Measurements from ENCODE around the gene DPYSL4.

The DPYSL4 gene

GRCh38 chr10:132242103-132242840 is 55.5 kb downstream of the DPYSL4 start:
- ChIA-PET CTCF (no interaction called here), POLR2A (interaction anchor here (0.6 kb wide), 1 partner anchor 21 kb away, joined by 4 read pairs; no protein-coding TSS in a partner anchor)
- TF ChIP-seq, protein P1, sequence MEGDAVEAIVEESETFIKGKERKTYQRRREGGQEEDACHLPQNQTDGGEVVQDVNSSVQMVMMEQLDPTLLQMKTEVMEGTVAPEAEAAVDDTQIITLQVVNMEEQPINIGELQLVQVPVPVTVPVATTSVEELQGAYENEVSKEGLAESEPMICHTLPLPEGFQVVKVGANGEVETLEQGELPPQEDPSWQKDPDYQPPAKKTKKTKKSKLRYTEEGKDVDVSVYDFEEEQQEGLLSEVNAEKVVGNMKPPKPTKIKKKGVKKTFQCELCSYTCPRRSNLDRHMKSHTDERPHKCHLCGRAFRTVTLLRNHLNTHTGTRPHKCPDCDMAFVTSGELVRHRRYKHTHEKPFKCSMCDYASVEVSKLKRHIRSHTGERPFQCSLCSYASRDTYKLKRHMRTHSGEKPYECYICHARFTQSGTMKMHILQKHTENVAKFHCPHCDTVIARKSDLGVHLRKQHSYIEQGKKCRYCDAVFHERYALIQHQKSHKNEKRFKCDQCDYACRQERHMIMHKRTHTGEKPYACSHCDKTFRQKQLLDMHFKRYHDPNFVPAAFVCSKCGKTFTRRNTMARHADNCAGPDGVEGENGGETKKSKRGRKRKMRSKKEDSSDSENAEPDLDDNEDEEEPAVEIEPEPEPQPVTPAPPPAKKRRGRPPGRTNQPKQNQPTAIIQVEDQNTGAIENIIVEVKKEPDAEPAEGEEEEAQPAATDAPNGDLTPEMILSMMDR (IDR thresholded peaks at IDR 0.05; ENCODE audit: control extremely low read depth, extremely low read depth, low read depth, missing control alignments) = no peak
- no peak for DNase-seq (ENCODE audit: extremely low spot score)

- TF ChIP-seq, protein P1 (IDR thresholded peaks at IDR 0.05; ENCODE audit: control extremely low read depth, extremely low read depth, low read depth, missing control alignments) = no peak
- POLR2A ChIA-PET = no interaction called here
- no peak for DNase-seq (ENCODE audit: extremely low spot score)
- CTCF ChIA-PET = no interaction called here
These were observed 56.4 kb downstream of the DPYSL4 start for GRCh38 chr10:132243141-132243540.

GRCh38 chr10:132243626-132244025 is 56.9 kb downstream of the DPYSL4 start:
- TF ChIP-seq, protein P1 (IDR thresholded peaks at IDR 0.05; ENCODE audit: control extremely low read depth, extremely low read depth, low read depth, missing control alignments) = no peak
- no peak for DNase-seq (ENCODE audit: extremely low spot score)
- ChIA-PET POLR2A (no interaction called here), CTCF (no interaction called here)

DNA sequence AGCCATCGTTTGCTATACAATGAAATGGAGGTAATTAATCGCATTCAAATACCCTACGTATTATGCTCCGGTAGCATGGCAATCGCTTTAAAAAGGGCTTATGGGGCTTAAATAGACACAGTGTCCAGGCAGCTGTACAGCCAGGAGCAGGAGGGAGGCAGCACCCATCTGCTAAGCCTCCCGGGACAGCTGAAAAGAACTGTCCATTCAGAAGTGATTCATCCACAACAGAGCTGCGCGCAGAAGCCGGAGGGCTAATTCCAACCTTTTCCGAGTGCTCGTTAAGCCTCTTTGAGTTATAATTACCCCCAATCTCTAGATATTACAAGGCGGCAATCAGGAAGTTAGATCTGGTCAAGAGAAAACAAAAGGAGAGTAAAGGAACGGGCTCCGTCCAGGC is 58.3 kb downstream of the DPYSL4 start:
- TF ChIP-seq, protein P1 (IDR thresholded peaks at IDR 0.05; ENCODE audit: control extremely low read depth, extremely low read depth, low read depth, missing control alignments) = no peak
- no peak for DNase-seq (ENCODE audit: extremely low spot score)
- CTCF ChIA-PET = no interaction called here
- POLR2A ChIA-PET = no interaction called here

DNA sequence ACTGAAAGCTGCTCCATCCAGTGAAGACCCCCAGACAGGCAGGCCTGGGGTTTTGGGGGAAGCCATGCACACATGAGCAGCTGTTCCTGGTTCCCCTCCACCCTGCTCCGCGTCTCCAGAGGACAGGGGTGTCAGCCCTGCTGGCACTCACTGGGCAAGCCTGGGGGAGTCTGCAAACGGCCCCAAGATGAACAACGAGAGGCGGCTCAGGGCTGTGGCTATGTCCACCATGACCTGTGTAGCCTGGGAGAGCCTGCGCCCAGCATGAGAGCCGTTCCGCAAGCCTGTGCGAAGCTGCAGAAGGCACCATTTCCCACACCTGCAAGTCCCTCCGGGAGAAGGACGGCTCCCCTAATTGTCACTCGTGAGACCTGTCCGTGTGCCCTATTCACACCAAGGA is 59.5 kb downstream of the DPYSL4 start:
- POLR2A ChIA-PET = no interaction called here

DNA sequence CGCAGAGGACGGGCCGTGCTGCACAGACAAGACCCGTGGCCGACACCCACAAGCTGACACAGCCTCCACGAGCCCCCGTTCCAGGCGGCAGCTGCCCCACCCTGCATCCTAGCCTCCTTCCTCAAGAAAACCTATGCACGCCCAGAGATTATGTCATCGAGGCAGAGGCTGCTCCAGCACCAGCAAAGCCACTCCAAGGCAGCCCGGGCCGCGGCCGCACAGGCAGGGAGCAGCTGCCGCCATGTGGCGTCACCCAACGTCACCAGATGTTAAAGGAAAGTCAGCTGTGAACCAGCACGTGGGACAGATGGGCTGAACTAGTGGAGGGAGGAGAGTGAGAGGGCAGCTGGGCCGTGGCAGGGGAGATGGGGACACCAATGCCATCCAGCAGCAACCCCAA is 61.2 kb downstream of the DPYSL4 start:
- CTCF ChIA-PET = interaction anchor here (1.2 kb wide), 1 partner anchor 10 kb away, joined by 3 read pairs; no protein-coding TSS in a partner anchor
- TF ChIP-seq, protein P1 (IDR thresholded peaks at IDR 0.05; ENCODE audit: control extremely low read depth, extremely low read depth, low read depth, missing control alignments) = no peak
- DNase-seq (ENCODE audit: extremely low spot score) = no peak
- POLR2A ChIA-PET = no interaction called here

More for the DNA sequence above, 59.5 kb downstream of the DPYSL4 start:
- CTCF ChIA-PET = no interaction called here
- DNase-seq (ENCODE audit: extremely low spot score) = no peak
- TF ChIP-seq, protein P1 (IDR thresholded peaks at IDR 0.05; ENCODE audit: control extremely low read depth, extremely low read depth, low read depth, missing control alignments) = no peak
